DND-41 (cell line): ENCODE measurements around the gene IQSEC1.

Experiments
- EZH2 ChIP-seq: IDR thresholded peaks from 3 replicates; pipeline ENCODE4 v1.6.1; 2012; ENCODE audit warnings: borderline replicate concordance, low read depth, mild to moderate bottlenecking, moderate library complexity, low read length, inconsistent platforms; ENCODE audit not compliant: severe bottlenecking
- TF ChIP-seq, protein P1 (sequence below): IDR thresholded peaks from 2 replicates; pipeline ENCODE4 v1.5.1; 2012; ENCODE audit warnings: borderline replicate concordance, low read length, moderate library complexity, mild to moderate bottlenecking; ENCODE audit not compliant: poor library complexity, severe bottlenecking; ENCODE audit errors: extremely low read depth

DNA sequence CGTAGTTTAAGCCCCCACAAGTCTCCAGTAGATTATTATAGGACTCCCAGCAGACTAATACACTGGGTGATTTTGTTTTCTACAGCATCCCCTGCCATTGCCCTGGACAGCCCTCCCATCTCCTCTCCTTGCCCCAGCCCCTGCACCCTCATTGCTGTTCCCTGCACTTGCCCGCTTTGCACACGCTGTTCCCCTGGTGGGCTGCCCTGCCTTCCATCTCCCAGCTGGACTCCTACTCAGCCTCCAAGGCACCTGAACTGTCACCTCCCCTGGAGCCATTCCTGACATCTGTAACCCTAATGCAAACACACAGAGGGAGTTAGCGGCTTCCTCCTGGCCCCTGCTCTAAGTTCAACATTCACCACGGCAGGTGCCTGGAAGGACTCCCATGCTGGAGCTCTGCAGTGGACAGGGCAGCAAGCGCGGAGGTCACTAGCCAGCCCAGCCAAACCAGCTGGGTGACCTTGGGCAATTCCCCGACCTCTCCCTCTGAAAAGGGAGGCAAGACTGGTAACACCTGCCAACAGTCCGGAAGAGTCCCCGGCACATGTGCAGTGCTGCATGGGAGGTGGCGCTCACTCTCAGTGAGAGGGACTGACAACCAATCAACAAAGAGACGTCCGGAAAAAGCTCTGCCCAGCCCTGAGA, 38.8 kb upstream of the IQSEC1 start:
- TF ChIP-seq, protein P1, sequence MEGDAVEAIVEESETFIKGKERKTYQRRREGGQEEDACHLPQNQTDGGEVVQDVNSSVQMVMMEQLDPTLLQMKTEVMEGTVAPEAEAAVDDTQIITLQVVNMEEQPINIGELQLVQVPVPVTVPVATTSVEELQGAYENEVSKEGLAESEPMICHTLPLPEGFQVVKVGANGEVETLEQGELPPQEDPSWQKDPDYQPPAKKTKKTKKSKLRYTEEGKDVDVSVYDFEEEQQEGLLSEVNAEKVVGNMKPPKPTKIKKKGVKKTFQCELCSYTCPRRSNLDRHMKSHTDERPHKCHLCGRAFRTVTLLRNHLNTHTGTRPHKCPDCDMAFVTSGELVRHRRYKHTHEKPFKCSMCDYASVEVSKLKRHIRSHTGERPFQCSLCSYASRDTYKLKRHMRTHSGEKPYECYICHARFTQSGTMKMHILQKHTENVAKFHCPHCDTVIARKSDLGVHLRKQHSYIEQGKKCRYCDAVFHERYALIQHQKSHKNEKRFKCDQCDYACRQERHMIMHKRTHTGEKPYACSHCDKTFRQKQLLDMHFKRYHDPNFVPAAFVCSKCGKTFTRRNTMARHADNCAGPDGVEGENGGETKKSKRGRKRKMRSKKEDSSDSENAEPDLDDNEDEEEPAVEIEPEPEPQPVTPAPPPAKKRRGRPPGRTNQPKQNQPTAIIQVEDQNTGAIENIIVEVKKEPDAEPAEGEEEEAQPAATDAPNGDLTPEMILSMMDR = no peak
- TF ChIP-seq EZH2 = no peak
